K562 (cell line): ENCODE results near the gene MPDU1.
"Not testable (repeated sequence)": the region's sequence is repeated elsewhere in the genome, so short reads cannot be mapped to it uniquely, and the experiment has no call there.

Source experiments
- SOX6 ChIP-seq: fragments of 450-650 bp; IDR thresholded peaks from 2 replicates; pipeline ENCODE4 v1.6.1; 2014; ENCODE audit warnings: mild to moderate bottlenecking
- TGIF2 ChIP-seq: sonication (generic); formaldehyde crosslinking; IDR thresholded peaks from 2 replicates; pipeline ENCODE4 v1.8.1; 2022; ENCODE audit warnings: mild to moderate bottlenecking, missing genetic modification reagents, moderate library complexity
- TF ChIP-seq, protein P1 (sequence below), 3 experiments: IDR thresholded peaks in 2 of 3; conservative IDR thresholded peaks in 1 of 3; 2 replicates each; pipeline ENCODE4 v1.5.1; 2011 to 2012; ENCODE audit warnings: low read length in 3 of 3, mild to moderate bottlenecking in 3 of 3, control low read depth in 2 of 3, improper control_type of control experiment in 1 of 3, inconsistent platforms in 1 of 3, low read depth in 1 of 3, mixed read lengths in 1 of 3, moderate library complexity in 1 of 3; ENCODE audit not compliant: insufficient read depth in 2 of 3
- TF ChIP-seq, protein P2 (sequence below): fragments of 250-450 bp; sonication (Bioruptor Pico); IDR thresholded peaks from 2 replicates; pipeline ENCODE4 v1.5.0; 2020; ENCODE audit warnings: mild to moderate bottlenecking, borderline replicate concordance

DNA sequence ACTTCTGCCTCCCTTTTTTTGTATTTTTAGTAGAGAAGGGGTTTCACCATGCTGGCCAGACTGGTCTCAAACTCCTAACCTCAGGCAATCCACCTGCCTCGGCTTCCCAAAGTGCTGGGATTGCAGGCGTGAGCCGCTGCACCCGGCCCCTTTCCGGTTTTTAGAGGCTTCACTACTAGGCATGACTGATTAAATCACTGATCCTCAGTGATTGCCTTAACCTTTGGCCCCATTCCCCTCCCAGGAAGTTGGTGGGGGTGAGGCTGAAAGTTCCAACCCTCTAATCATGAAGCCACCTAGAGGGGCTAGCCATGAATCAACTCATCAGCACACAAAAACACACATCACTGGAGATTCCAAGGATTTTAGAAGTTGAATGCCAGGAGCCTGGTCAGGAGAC is 13.9 kb downstream of the MPDU1 start:
- TF ChIP-seq, protein P1, sequence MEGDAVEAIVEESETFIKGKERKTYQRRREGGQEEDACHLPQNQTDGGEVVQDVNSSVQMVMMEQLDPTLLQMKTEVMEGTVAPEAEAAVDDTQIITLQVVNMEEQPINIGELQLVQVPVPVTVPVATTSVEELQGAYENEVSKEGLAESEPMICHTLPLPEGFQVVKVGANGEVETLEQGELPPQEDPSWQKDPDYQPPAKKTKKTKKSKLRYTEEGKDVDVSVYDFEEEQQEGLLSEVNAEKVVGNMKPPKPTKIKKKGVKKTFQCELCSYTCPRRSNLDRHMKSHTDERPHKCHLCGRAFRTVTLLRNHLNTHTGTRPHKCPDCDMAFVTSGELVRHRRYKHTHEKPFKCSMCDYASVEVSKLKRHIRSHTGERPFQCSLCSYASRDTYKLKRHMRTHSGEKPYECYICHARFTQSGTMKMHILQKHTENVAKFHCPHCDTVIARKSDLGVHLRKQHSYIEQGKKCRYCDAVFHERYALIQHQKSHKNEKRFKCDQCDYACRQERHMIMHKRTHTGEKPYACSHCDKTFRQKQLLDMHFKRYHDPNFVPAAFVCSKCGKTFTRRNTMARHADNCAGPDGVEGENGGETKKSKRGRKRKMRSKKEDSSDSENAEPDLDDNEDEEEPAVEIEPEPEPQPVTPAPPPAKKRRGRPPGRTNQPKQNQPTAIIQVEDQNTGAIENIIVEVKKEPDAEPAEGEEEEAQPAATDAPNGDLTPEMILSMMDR (IDR thresholded peaks at IDR 0.05 in 2 of 3, conservative IDR thresholded peaks at IDR 0.05 in 1 of 3; ENCODE audit: insufficient read depth in 2 of 3, low read depth in 1 of 3, low read length in 3 of 3): not testable (repeated sequence)
- TF ChIP-seq, protein P2, sequence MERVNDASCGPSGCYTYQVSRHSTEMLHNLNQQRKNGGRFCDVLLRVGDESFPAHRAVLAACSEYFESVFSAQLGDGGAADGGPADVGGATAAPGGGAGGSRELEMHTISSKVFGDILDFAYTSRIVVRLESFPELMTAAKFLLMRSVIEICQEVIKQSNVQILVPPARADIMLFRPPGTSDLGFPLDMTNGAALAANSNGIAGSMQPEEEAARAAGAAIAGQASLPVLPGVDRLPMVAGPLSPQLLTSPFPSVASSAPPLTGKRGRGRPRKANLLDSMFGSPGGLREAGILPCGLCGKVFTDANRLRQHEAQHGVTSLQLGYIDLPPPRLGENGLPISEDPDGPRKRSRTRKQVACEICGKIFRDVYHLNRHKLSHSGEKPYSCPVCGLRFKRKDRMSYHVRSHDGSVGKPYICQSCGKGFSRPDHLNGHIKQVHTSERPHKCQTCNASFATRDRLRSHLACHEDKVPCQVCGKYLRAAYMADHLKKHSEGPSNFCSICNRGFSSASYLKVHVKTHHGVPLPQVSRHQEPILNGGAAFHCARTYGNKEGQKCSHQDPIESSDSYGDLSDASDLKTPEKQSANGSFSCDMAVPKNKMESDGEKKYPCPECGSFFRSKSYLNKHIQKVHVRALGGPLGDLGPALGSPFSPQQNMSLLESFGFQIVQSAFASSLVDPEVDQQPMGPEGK (CRISPR knock-in tag): not testable (repeated sequence)
- not testable (repeated sequence) for TF ChIP-seq TGIF2 (CRISPR knock-in tag); SOX6
